Testis (tissue), 3 donors: ENCODE data around the gene LRRC8D. TPM values are rescaled to one million over a fixed set of nuclear protein-coding genes. Genes with fewer than 3 reads are reported as not detected.
"Not testable (repeated sequence)": the region's sequence is repeated elsewhere in the genome, so short reads cannot be mapped to it uniquely, and the experiment has no call there.

Experiments used
- DNase-seq: peaks from one replicate; pipeline ENCODE4 v3.0.0-alpha.2; 2019
- H3K27ac ChIP-seq, 2 donors: fragments of 200-600 bp; sonication (generic); one replicate each; pipeline ENCODE4 v1.5.1; 2019
- H3K27me3 ChIP-seq: fragments of 200-600 bp; sonication (generic); one replicate; pipeline ENCODE4 v1.5.1; 2019
- H3K36me3 ChIP-seq: fragments of 200-600 bp; sonication (generic); one replicate; pipeline ENCODE4 v1.5.1; 2017; ENCODE audit warnings: low read depth; ENCODE audit errors: missing control alignments
- H3K4me1 ChIP-seq: fragments of 200-600 bp; sonication (generic); one replicate; pipeline ENCODE4 v1.5.1; 2019
- H3K4me3 ChIP-seq, 2 donors: fragments of 200-600 bp; sonication (generic); one replicate each; pipeline ENCODE4 v1.5.1; 2017 to 2019
- H3K9me3 ChIP-seq: fragments of 200-600 bp; sonication (generic); one replicate; pipeline ENCODE4 v1.5.1; 2017
- CTCF ChIP-seq, 3 experiments: fragments of 450-650 bp in 2 of 3; fragments of 200-600 bp in 1 of 3; sonication (generic) in 1 of 3; IDR thresholded peaks; one replicate each; pipeline ENCODE4 v1.5.1; 2016 to 2019; ENCODE audit warnings: antibody characterized with exemption in 3 of 3, mild to moderate bottlenecking in 2 of 3, moderate library complexity in 1 of 3
- POLR2A ChIP-seq: fragments of 450-650 bp; IDR thresholded peaks from one replicate; pipeline ENCODE4 v1.6.1; 2017; ENCODE audit warnings: antibody characterized with exemption, mild to moderate bottlenecking, moderate library complexity
- WGBS, 2 donors: methylation state at CpG; one replicate each; pipeline ENCODE4 v1.1.5; 2018; 5-methylcytosine and 5-hydroxymethylcytosine counted together
- intact Hi-C: fragments of 100-400 bp; cut with DNase I; formaldehyde crosslinking; loops from one replicate; pipeline ENCODE4 v1.15.1; 2023; ENCODE audit warnings: low total_unique reads
- polyA plus RNA-seq: library from polyadenylated mRNA; stranded (reverse); fragments of 350-450 nt; fragmentation: Illumina TruSeq; extraction: RNeasy Lipid Tissue Mini Kit (QIAGEN cat#74804); gene quantifications from one replicate; pipeline ENCODE4 v1.2.3, GENCODE V29; 2014; ENCODE audit warnings: low read depth, low replicate concordance; ENCODE audit not compliant: insufficient read depth
- total RNA-seq, 2 donors: library from RNA; depleted of rRNA; stranded (reverse); fragments of >200 nt; gene quantifications; one replicate each; pipeline ENCODE4 v1.2.3, GENCODE V29; 2016

LRRC8D gene
- total and polyA plus RNA-seq, 3 donors from 2014 or later = 20.8 to 46.1 (median 41.1) TPM

DNA sequence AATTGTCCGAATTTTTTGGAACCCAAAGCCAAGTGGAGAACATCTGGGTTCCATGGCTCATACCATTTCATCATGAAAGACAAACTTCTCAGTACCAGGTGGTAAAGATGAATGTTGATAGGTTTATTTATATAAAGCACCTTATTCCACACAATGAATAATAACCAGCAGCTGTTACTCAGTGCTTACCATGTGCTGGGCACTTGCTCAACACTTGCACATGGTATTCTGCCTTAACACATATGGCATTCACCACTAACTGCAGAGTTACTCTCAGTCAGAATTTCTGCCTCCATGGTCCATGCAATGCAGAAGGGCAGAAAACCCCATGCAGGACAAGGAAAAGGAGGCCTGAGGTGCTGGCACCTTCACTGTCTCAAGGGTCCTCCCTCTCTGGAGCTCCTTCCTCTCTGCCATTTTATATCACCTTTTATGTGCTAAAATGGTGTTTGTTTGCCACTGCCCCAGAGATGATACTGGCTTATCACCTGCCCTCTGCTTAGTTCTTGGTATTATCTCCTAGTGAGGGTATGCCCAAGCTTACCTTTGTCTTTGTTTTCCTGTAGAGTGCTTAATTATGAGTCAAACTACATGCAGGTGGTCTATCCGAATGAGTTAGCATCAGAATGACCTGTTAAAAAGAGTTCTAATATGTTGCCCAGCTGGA is 97.4 kb downstream of the LRRC8D start:
- no peak for TF ChIP-seq POLR2A
- TF ChIP-seq CTCF (IDR thresholded peaks at IDR 0.05) = no peak
- WGBS, 2 donors = 85 to 91% methylated on average over 2 of the region's 2 CpGs
- intact Hi-C loops = no loop called here
- Histone ChIP-seq H3K4me1 (no peaks in the 10 kb centered on the region), H3K9me3 (no peaks in the 10 kb centered on the region), H3K4me3 (no peak overlapping the region), H3K27ac (no peak overlapping the region), H3K27me3 (no peaks in the 10 kb centered on the region), H3K36me3 (no peaks in the 10 kb centered on the region)
- DNase-seq = no peak

DNA sequence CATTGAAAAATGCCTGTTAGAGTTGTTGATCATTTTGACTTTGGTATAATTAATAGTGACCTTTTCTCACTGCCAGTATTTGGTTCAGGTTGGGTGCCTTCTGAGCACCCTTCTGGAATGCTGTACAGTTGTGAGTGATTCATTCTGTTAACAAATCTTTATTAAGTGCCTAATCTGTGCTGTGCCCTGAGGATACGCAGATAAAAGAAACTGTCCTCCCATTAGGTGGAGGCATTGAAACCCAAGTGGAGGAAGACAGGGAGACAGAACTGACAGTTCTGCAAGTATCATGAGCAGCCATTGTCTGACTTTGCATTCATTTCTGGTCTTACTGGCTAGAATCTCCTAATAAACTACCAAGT is 97.9 kb downstream of the LRRC8D start:
- 63 to 69% methylated on average over 1 of the region's 1 CpG for WGBS, 2 donors
- H3K27ac ChIP-seq = no peak overlapping the region
- intact Hi-C loops = no loop called here

GRCh38 chr1:89919174-89919573 is 98.3 kb downstream of the LRRC8D start:
- intact Hi-C loops = no loop called here
- no peak for DNase-seq
- no peaks in the 10 kb centered on the region for H3K36me3 ChIP-seq
- TF ChIP-seq CTCF (IDR thresholded peaks at IDR 0.05) (no peak), POLR2A (no peak)
- no peak overlapping the region for H3K4me3 ChIP-seq
- no peaks in the 10 kb centered on the region for H3K9me3 ChIP-seq
- H3K4me1 ChIP-seq = no peaks in the 10 kb centered on the region
- no peak overlapping the region for H3K27ac ChIP-seq
- no peaks in the 10 kb centered on the region for H3K27me3 ChIP-seq

More for the DNA sequence above, 97.9 kb downstream of the LRRC8D start:
- Histone ChIP-seq H3K36me3 (no peaks in the 10 kb centered on the region), H3K27me3 (no peaks in the 10 kb centered on the region), H3K9me3 (no peaks in the 10 kb centered on the region), H3K4me3 (no peak overlapping the region), H3K4me1 (no peaks in the 10 kb centered on the region)
- DNase-seq = no peak
- TF ChIP-seq CTCF (IDR thresholded peaks at IDR 0.05) = no peak
- TF ChIP-seq POLR2A = no peak

DNA sequence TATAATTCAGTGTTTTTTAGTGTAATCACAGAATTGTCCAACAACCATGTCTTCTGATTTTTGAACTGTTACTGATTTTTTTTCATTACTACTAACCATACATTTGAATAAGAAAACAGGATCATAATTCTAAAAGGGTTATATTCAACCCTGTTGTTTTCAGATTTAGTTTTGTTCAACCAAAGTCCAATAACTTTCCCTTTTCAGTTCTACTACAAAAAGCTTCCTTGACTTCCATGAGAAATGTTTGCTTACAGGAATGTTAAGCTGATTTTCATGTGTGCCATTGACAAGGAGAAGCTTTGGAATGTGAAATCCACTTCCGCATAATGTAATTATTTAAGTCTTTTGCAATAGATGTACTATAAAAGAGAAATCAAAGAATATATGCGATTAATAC is 102.1 kb downstream of the LRRC8D start:
- TF ChIP-seq CTCF (IDR thresholded peaks at IDR 0.05) (no peak), POLR2A (no peak)
- no peak for DNase-seq
- 98% methylated on average over 2 of the region's 2 CpGs for WGBS, 2 donors

GRCh38 chr1:89923517-89923916 is 102.7 kb downstream of the LRRC8D start:
- Histone ChIP-seq H3K9me3 (no peaks in the 10 kb centered on the region), H3K4me1 (no peaks in the 10 kb centered on the region), H3K4me3 (no peak overlapping the region), H3K27me3 (no peaks in the 10 kb centered on the region), H3K36me3 (no peaks in the 10 kb centered on the region), H3K27ac (no peak overlapping the region)
- no peak for DNase-seq
- TF ChIP-seq CTCF (IDR thresholded peaks at IDR 0.05) = no peak
- no peak for TF ChIP-seq POLR2A
- WGBS, 2 donors = 87 to 96% methylated on average over 3 of the region's 3 CpGs
- intact Hi-C loops = no loop called here

More for the DNA sequence above, 102.1 kb downstream of the LRRC8D start:
- Histone ChIP-seq H3K4me3 (no peak overlapping the region), H3K27me3 (no peaks in the 10 kb centered on the region), H3K4me1 (no peaks in the 10 kb centered on the region), H3K9me3 (no peaks in the 10 kb centered on the region), H3K27ac (no peak overlapping the region), H3K36me3 (no peaks in the 10 kb centered on the region)
- intact Hi-C loops = no loop called here

- H3K4me3 ChIP-seq, H3K27ac ChIP-seq, H3K4me1 ChIP-seq, H3K27me3 ChIP-seq, H3K9me3 ChIP-seq, DNase-seq, H3K36me3 ChIP-seq, intact Hi-C loops: not testable (repeated sequence)
- WGBS, 2 donors = 94 to 100% methylated on average over 1 of the region's 1 CpG
These were observed 103.2 kb downstream of the LRRC8D start for GRCh38 chr1:89924075-89924474.
